Sigmoid colon (tissue), 4 donors: ENCODE results near the gene ZNF462.

Experiments used
- CTCF ChIP-seq, 4 experiments: fragments of 450-650 bp in 3 of 4; fragments of 200-600 bp in 1 of 4; IDR thresholded peaks; one replicate each; pipeline ENCODE4 v1.5.1; 2016 to 2019; ENCODE audit warnings: antibody characterized with exemption in 4 of 4, mild to moderate bottlenecking in 3 of 4, moderate library complexity in 2 of 4
- POLR2AphosphoS5 ChIP-seq, 4 donors: sonication (generic); formaldehyde crosslinking; IDR thresholded peaks; one replicate each; pipeline ENCODE4 v1.6.1; 2017; ENCODE audit warnings: antibody characterized with exemption in 4 of 4

- TF ChIP-seq CTCF (IDR thresholded peaks at IDR 0.05), result no peak
- TF ChIP-seq POLR2AphosphoS5 (IDR thresholded peaks at IDR 0.05), result no peak
Measured at GRCh38 chr9:106818034-106818433, 44.9 kb upstream of the ZNF462 start.
